ENCODE measurements around the gene TCF12. TPM values are rescaled to one million over a fixed set of nuclear protein-coding genes. Genes with fewer than 3 reads are reported as not detected.
"Not testable (repeated sequence)": the region's sequence is repeated elsewhere in the genome, so short reads cannot be mapped to it uniquely, and the experiment has no call there.

Gene TCF12
- total RNA-seq, 1 donor from 2014 or later: 93.0 TPM

DNA sequence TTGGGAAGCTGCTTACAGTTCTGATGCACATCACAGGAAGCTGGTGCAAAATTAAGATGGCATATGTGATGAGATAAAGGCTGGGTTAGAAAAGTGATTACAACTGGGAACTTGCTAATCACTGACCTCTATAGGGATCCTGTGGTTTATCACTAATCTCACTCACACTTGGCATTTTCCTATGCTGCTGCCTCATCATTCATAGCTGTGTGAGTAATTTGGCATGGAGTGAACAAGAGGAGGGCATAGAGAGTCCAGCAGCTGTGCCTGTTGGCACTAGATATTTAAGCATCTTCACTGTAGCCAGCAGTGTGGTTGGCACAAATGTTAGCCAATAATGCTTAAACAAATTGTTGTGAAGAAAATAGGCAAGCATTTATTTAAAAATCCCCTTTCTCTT lies 240.1 kb downstream of the TCF12 start:
- H3K27me3 ChIP-seq (ENCODE audit: low read depth): no peaks in the 10 kb centered on the region
- H3K36me3 ChIP-seq: no peaks in the 10 kb centered on the region
- DNase-seq (no peak), ATAC-seq (no peak)
- no peaks in the 10 kb centered on the region for H3K4me1 ChIP-seq
- TF ChIP-seq, protein P1, sequence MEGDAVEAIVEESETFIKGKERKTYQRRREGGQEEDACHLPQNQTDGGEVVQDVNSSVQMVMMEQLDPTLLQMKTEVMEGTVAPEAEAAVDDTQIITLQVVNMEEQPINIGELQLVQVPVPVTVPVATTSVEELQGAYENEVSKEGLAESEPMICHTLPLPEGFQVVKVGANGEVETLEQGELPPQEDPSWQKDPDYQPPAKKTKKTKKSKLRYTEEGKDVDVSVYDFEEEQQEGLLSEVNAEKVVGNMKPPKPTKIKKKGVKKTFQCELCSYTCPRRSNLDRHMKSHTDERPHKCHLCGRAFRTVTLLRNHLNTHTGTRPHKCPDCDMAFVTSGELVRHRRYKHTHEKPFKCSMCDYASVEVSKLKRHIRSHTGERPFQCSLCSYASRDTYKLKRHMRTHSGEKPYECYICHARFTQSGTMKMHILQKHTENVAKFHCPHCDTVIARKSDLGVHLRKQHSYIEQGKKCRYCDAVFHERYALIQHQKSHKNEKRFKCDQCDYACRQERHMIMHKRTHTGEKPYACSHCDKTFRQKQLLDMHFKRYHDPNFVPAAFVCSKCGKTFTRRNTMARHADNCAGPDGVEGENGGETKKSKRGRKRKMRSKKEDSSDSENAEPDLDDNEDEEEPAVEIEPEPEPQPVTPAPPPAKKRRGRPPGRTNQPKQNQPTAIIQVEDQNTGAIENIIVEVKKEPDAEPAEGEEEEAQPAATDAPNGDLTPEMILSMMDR (IDR thresholded peaks at IDR 0.05): no peak
- H3K4me3 ChIP-seq: no peak overlapping the region
- no peak overlapping the region for H3K27ac ChIP-seq
- intact Hi-C loops (cut with DNase I): no loop called here
- H3K9me3 ChIP-seq: no peaks in the 10 kb centered on the region

DNA sequence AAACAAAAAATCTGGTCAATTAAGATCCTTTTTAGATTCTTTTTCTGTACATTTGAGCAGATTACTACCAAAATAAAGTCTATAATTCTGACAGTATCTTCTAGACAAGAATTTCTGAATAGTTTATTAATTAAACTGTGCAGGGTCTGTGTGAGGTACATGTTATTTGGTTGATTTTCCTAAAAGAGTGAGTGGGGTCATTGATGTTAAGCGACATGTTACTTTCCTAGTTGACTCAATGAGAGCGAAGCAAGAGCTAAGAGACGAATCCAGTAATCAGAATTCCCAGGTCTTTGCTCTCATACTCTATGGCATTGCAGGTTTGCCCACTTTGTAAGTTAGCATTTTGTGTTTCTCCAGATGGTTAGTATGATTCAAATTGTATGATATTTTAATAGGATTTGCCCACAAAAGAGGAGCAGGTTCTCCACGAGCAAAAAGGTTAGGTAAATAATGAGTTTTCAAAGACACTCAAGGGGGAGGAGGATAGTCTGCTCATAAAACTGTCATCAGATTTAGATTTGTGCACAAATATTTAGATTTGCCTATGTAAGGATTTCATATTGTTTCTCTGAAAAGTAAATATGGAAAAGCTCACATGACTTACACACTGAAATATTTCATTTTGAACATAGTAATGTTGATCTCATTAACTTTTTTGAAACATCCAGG lies 240.7 kb downstream of the TCF12 start:
- ATAC-seq: no peak
- intact Hi-C loops (cut with DNase I): no loop called here

DNA sequence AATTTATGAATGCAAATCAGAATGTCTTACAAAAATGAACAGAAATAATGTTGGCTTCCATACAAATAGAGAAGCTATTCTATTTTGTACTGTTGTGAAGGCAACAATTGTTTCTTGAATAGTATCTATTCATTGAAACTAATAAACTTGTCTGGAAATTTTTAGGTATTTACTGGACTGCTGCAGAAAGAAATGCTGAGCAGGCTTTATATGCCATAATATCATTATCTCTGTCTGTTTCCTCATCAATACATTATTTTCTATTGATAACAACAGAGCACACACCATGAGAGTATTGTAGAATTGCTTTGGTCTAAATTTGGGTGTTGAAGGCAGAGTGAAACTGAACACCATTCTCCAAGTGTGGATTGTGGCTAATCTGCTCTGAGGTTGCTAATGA lies 241.3 kb downstream of the TCF12 start:
- H3K4me3 ChIP-seq: no peak overlapping the region
- no peak overlapping the region for H3K27ac ChIP-seq
- intact Hi-C loops (cut with DNase I): no loop called here
- no peaks in the 10 kb centered on the region for H3K4me1 ChIP-seq
- H3K27me3 ChIP-seq (ENCODE audit: low read depth): no peaks in the 10 kb centered on the region
- DNase-seq (no peak), ATAC-seq (no peak)
- H3K9me3 ChIP-seq: no peaks in the 10 kb centered on the region
- TF ChIP-seq, protein P1 (IDR thresholded peaks at IDR 0.05): no peak
- no peaks in the 10 kb centered on the region for H3K36me3 ChIP-seq

More for the DNA sequence above, 240.7 kb downstream of the TCF12 start:
- no peak for DNase-seq
- TF ChIP-seq, protein P1 (IDR thresholded peaks at IDR 0.05): no peak
- H3K27me3 ChIP-seq (ENCODE audit: low read depth): no peaks in the 10 kb centered on the region
- H3K4me1 ChIP-seq: no peaks in the 10 kb centered on the region
- H3K36me3 ChIP-seq: no peaks in the 10 kb centered on the region
- H3K27ac ChIP-seq: no peak overlapping the region
- no peaks in the 10 kb centered on the region for H3K9me3 ChIP-seq
- no peak overlapping the region for H3K4me3 ChIP-seq

DNA sequence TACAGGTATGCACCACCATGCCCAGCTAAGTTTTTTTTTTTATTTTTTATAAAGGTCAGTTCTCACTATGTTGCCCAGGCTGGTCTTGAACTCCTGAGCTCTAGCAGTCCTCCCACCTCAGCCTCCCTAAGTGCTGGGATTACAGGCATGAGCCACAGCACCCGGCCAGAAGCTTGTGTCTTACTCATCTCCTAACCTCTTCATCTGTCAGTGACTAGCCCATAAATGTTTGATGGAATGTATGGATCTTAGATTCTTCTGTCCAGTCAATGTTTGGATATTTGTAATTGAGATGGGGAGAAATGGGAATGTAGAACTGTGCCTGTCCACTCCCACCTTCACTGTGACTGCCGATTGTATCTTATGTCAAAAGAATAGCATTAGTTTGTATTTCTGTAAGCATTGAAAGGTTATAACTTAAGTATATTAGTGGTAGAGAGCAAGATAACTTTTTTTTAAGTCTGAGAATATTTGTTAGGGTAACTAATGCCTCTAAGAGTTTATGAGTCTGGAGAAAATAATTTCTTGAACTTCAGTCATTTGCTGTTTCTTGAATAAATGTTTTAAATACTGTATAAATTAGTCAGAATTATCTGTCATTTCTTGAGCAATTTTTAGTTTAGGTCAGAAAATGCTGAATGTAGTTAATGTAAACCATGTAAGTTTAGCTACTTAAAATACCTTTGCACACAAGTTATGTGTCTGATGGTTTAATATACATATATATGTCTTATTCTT lies 242.5 kb downstream of the TCF12 start:
- intact Hi-C loops (cut with DNase I): no loop called here
- Histone ChIP-seq H3K4me1 (no peaks in the 10 kb centered on the region), H3K36me3 (no peaks in the 10 kb centered on the region), H3K27me3 (ENCODE audit: low read depth) (no peaks in the 10 kb centered on the region), H3K4me3 (no peak overlapping the region), H3K9me3 (no peaks in the 10 kb centered on the region), H3K27ac (no peak overlapping the region)
- TF ChIP-seq, protein P1 (IDR thresholded peaks at IDR 0.05): no peak
- ATAC-seq (no peak), DNase-seq (no peak)

DNA sequence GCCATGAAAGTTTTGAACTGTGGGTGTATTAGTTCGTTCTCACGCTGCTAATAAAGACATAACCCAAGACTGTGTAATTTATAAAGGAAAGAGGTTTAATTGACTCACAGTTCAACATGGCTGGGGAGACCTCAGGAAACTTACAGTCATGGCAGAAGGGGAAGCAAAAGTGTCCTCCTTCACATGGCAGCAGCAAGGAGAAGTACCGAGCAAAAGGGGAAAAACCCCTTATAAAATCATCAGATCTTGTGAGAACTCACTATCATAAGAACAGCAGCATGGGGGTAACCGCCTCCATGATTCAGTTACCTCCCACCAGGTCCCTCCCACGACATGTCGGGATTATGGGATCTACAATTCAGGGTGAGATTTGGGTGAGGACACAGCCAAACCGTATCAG lies 245.8 kb downstream of the TCF12 start:
- H3K27me3 ChIP-seq (ENCODE audit: low read depth); H3K4me3 ChIP-seq; H3K4me1 ChIP-seq; intact Hi-C loops (cut with DNase I); DNase-seq; ATAC-seq; H3K9me3 ChIP-seq; H3K36me3 ChIP-seq; H3K27ac ChIP-seq: not testable (repeated sequence)

DNA sequence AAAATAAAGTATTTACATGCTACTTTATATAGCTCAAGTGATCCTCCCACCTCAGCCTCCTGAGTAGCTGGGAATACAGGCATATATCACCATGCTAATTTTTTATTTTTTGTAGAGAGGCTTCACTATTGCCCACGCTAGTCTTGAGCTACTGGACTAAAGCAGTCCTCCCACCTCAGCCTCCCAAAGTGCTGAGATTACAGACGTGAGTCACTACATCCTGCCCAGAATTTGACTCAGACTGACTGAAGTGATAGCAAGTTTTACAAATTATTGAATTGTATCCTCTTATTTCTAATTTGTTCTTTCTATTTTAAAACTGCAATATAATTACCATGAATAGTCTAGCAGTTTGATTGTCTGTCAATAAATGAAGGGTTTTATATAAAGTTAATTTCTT lies 247.5 kb downstream of the TCF12 start:
- no peak for ATAC-seq
- Histone ChIP-seq H3K27ac (no peak overlapping the region), H3K27me3 (ENCODE audit: low read depth) (no peaks in the 10 kb centered on the region), H3K4me1 (no peaks in the 10 kb centered on the region), H3K9me3 (no peaks in the 10 kb centered on the region), H3K36me3 (peaks cover 14% of the 10 kb centered on the region), H3K4me3 (no peak overlapping the region)
- TF ChIP-seq, protein P1 (IDR thresholded peaks at IDR 0.05): no peak
- intact Hi-C loops (cut with DNase I): no loop called here
- no peak for DNase-seq
